Neural cell (in vitro differentiated cells): ENCODE results near the gene HIVEP1.

ENCODE experiments used
- CTCF ChIP-seq: fragments of 450-650 bp; IDR thresholded peaks from 2 replicates; pipeline ENCODE4 v1.5.1; 2014; ENCODE audit warnings: antibody characterized with exemption, mild to moderate bottlenecking, moderate library complexity; ENCODE audit not compliant: poor library complexity, severe bottlenecking
- EP300 ChIP-seq: fragments of 450-650 bp; conservative IDR thresholded peaks from 2 replicates; pipeline ENCODE4 v1.6.1; 2014; ENCODE audit warnings: antibody characterized with exemption, mild to moderate bottlenecking, moderate library complexity; ENCODE audit not compliant: poor library complexity, severe bottlenecking
- EZH2 ChIP-seq: fragments of 200-600, 300-800 bp; shearing (Covaris generic), sonication (generic); IDR thresholded peaks from 2 replicates; pipeline ENCODE4 v1.6.1; 2014; ENCODE audit warnings: antibody characterized with exemption, low read length, borderline replicate concordance, mild to moderate bottlenecking; ENCODE audit not compliant: insufficient read depth, poor library complexity, severe bottlenecking
- SMC3 ChIP-seq: fragments of 450-650 bp; conservative IDR thresholded peaks from 2 replicates; pipeline ENCODE4 v1.6.1; 2014; ENCODE audit warnings: antibody characterized with exemption, mild to moderate bottlenecking, moderate library complexity; ENCODE audit not compliant: poor library complexity
- TAF1 ChIP-seq: IDR thresholded peaks from 2 replicates; pipeline ENCODE4 v1.6.1; 2012; ENCODE audit warnings: low read depth
- TF ChIP-seq, protein P1 (sequence below): IDR thresholded peaks from 2 replicates; pipeline ENCODE4 v1.6.1; 2012; ENCODE audit warnings: borderline replicate concordance

GRCh38 chr6:11989386-11989785 is 22.7 kb upstream of the HIVEP1 start:
- no peak for TF ChIP-seq CTCF
- no peak for TF ChIP-seq TAF1
- TF ChIP-seq, protein P1, sequence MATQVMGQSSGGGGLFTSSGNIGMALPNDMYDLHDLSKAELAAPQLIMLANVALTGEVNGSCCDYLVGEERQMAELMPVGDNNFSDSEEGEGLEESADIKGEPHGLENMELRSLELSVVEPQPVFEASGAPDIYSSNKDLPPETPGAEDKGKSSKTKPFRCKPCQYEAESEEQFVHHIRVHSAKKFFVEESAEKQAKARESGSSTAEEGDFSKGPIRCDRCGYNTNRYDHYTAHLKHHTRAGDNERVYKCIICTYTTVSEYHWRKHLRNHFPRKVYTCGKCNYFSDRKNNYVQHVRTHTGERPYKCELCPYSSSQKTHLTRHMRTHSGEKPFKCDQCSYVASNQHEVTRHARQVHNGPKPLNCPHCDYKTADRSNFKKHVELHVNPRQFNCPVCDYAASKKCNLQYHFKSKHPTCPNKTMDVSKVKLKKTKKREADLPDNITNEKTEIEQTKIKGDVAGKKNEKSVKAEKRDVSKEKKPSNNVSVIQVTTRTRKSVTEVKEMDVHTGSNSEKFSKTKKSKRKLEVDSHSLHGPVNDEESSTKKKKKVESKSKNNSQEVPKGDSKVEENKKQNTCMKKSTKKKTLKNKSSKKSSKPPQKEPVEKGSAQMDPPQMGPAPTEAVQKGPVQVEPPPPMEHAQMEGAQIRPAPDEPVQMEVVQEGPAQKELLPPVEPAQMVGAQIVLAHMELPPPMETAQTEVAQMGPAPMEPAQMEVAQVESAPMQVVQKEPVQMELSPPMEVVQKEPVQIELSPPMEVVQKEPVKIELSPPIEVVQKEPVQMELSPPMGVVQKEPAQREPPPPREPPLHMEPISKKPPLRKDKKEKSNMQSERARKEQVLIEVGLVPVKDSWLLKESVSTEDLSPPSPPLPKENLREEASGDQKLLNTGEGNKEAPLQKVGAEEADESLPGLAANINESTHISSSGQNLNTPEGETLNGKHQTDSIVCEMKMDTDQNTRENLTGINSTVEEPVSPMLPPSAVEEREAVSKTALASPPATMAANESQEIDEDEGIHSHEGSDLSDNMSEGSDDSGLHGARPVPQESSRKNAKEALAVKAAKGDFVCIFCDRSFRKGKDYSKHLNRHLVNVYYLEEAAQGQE, result no peak
- no peak for TF ChIP-seq EZH2
- TF ChIP-seq SMC3, result no peak
- no peak for TF ChIP-seq EP300
